ENCODE measurements around the gene LYZL1.

DNA sequence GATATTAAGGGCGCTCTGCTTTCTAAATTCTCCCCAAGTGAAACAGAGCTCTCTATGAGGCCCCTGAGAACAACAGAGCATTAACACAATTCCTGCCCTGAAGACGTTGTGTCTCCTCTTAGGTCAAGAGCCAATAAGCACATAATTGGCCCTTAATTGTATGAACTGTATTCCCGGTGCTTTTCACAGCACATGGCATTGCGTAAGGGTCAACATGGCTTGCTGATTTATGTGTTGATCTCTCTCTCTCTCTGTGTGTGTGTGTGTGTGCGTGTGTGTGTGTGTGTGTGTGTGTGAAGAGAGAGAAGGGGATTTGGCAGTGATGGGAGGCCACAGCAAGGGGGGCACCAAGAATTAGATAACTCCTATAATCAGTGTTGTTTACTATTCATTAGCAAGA, 40.5 kb downstream of the LYZL1 start:
- TF ChIP-seq, protein P1, sequence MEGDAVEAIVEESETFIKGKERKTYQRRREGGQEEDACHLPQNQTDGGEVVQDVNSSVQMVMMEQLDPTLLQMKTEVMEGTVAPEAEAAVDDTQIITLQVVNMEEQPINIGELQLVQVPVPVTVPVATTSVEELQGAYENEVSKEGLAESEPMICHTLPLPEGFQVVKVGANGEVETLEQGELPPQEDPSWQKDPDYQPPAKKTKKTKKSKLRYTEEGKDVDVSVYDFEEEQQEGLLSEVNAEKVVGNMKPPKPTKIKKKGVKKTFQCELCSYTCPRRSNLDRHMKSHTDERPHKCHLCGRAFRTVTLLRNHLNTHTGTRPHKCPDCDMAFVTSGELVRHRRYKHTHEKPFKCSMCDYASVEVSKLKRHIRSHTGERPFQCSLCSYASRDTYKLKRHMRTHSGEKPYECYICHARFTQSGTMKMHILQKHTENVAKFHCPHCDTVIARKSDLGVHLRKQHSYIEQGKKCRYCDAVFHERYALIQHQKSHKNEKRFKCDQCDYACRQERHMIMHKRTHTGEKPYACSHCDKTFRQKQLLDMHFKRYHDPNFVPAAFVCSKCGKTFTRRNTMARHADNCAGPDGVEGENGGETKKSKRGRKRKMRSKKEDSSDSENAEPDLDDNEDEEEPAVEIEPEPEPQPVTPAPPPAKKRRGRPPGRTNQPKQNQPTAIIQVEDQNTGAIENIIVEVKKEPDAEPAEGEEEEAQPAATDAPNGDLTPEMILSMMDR (IDR thresholded peaks at IDR 0.05) = no peak
- TF ChIP-seq POLR2AphosphoS5 (IDR thresholded peaks at IDR 0.05) = peak in 1 of 3 donors; percentile 37
- no peak for TF ChIP-seq POLR2A (IDR thresholded peaks at IDR 0.05)

Measured in breast epithelium (tissue), 3 donors.